Cardiac septum (tissue), 1 donor: ENCODE measurements around the gene MTPN. TPM values are rescaled to one million over a fixed set of nuclear protein-coding genes. Genes with fewer than 3 reads are reported as not detected.

Source experiments
- DNase-seq: peaks from one replicate; pipeline ENCODE4 v3.0.0-alpha.2; 2020; ENCODE audit warnings: low spot score
- intact Hi-C: fragments of 100-400 bp; cut with DNase I; formaldehyde crosslinking; loops from one replicate; pipeline ENCODE4 v1.14.0; 2022
- long read RNA-seq: library from polyadenylated mRNA; unstranded; transcript quantifications from one replicate; pipeline ENCODE4 v2.0.0, GENCODE V29; 2021
- total RNA-seq: library from RNA; stranded (reverse); fragmentation: NEBNext Ultra II Directional; extraction: Animal tissue kit (Norgen Biotek cat#: 25700); gene quantifications from one replicate; pipeline ENCODE4 v1.2.1, GENCODE V29; 2021
- donor health status: DM: no; HTN: no; CAD: no.

The MTPN gene
- 121 TPM for total RNA-seq
- long read RNA-seq, transcript MTPN-201 (4 exons, 3,738 nt), result major isoform, 49 of 49 reads
- long read RNA-seq, partial matches to known transcripts, result 0 of 49 reads
- long read RNA-seq, other reads (novel, unspliced or antisense), result 0 of 49 reads

DNA sequence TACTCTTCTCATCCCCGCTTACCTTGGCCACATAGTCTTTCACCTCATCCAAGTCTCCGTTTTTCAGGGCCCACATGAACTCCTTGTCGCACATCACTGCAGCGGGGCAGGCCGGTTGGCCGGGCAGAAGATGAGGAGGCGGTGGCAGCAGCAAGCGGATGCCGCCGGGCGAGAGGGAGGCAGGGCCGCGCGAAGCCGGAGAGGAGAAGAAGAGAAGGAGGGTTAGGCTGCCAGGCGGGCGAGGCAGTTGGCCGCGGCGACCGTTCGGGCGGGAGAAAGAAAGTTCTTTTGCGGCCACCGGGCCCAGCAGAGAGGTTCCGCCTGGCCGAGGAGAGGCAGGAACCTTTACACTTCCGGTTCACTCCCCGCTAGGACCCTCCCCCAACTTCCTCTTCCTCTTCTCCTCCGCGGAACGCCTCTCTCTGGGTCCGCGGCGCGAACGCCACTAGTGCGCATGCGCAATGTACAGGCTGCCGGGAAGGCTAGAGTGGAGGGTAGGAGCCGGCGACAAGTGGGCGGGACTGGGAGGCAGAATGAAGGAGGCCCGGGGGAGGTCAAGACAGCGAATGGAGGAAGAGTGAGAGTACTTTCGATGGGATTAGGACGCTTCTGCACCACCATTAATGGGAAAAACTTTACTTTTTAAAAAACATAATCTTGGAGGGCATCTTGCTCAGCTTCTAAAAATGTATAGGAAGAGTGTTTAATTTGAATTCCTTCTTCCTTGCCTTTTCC, at the start of gene MTPN:
TSS of gene MTPN (minus strand) at position 353 of the 735 bp plus-strand sequence. CDS start at position 94, 259 bp downstream.
- peak; percentile 100 for DNase-seq
- intact Hi-C loops, result loop anchor here (5.0 to 10.0 kb wide), 2 partner anchors 45 to 312 kb away; partner anchors contain the start of gene STMP1

DNA sequence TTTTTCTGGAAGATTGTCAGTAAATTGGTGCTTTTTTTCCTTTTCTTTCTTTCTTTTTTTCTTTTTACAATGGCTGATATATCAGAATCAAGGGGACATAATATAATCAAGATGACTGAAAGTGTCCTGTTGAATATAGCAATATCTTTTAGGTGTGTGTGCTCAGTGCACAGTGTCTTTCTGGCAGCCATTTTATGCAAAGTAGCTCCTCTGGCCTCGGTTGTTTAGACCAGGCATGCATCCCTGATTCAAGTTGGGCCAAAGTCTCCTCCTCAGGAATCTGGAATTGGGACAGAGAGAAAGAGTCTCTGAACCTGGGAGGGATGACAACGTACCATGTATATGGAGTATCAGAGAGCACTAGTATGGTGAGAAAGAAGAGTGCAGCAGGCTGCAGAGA, 49.0 kb upstream of the MTPN start:
- intact Hi-C loops, result no loop called here
- DNase-seq, result no peak

- intact Hi-C loops, result no loop called here
- DNase-seq, result no peak
Observed at GRCh38 chr7:136023134-136023869, 46.1 kb upstream of the MTPN start.

DNA sequence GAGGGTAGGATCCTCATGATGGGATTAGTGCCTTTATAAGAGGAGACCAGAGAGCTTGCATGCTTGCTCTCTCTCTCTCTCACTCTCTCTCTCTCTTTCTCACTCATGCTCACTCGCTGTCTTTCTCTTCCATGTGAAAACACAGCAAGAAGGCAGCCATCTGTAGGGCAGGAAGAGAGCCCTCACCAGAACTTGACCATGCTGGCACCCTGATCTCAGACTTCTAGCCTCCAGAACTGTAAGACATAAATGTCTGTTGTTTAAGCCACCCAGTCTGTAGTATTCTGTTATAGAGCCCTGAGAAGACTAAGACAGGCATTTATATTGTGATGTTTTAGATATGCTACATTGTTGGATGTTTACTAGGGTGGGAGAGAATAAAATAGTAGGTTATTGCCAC, 43.4 kb upstream of the MTPN start:
- DNase-seq, result no peak
- intact Hi-C loops, result no loop called here

DNA sequence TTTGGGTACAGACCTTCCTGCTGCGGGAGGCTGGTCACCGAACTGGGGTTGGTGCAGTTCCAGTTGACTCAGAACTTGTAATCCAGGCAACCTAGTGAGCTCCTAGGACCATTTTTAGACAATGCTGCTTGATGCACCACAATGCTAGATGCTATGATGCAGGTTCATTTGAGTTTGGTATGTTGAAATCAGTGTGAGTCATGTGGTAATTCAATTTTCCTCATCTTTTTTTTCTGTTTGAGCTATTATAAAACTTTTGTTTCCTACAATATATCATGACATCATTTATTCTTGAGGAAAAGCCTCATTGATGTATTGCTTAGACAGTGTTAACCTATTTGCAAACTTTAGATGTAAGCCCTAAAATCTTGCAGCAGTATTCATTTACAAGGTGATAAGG, 40.9 kb upstream of the MTPN start:
- DNase-seq, result no peak
- intact Hi-C loops, result no loop called here

DNA sequence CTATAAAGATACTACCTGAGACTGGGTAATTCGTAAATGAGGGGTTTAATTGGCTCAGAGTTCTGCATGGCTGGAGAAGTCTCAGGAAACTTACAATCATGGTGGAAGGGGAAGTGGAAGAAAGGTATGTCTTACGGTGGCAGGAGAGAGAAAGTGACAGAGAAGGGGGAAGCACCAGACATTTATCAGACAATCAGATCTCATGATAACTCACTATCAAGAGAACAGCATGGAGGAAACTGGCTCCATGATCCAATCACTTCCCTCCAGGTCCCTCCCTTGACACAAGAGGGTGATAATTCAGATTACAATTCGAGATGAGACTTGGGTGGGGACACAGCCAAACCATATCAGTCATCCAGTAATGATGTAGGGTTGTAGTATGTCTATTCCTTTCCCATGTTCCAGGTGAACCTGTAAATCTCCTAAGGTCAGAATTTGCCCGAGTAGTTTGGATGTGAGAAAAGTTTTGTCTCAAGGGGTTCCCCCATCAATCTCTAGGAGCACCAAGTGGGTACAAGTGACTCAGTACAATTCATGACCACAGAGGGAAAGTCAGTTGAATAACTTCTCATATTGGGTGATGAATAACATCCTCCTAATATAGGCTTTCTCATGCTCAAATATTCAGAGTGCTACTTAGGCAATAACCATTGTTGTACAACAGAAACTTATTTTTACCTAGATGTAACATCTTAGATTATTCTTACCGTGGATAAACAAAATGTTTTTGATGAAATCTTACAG, 39.7 kb upstream of the MTPN start:
- intact Hi-C loops, result no loop called here
- no peak for DNase-seq

GRCh38 chr7:136015638-136016037, 38.5 kb upstream of the MTPN start:
- intact Hi-C loops, result no loop called here
- DNase-seq, result no peak

DNA sequence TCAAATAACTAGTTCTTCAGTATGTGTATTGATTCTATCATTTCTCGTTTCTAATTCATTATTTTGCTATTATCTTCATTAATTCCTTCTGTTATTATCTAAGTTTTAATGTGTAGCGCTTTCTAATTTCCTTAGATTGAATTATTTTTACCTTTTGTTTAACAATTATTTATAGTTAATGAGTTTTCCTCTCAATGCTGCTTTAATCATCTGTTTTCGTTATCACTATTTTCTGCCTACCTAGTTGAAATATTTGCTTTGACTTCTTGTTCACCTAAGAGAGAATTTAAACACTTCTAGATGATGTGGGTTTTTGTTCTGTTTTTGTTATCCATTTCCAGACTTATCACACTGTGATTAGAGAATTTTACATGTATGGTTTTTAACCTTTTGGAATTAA, 37.5 kb upstream of the MTPN start:
- no peak for DNase-seq
- intact Hi-C loops, result no loop called here

GRCh38 chr7:136012238-136012637, 35.1 kb upstream of the MTPN start:
- no peak for DNase-seq
- intact Hi-C loops, result no loop called here

- no peak for DNase-seq
- intact Hi-C loops, result loop anchor here (1.0 to 5.0 kb wide), 2 partner anchors 207 to 337 kb away; no protein-coding TSS in a partner anchor
Observed at GRCh38 chr7:136009488-136010079, 32.4 kb upstream of the MTPN start.

- DNase-seq, result no peak
- intact Hi-C loops, result loop anchor here (5.0 kb wide), 1 partner anchor 334 kb away; no protein-coding TSS in a partner anchor
Observed at GRCh38 chr7:136006208-136006607, 29.0 kb upstream of the MTPN start.

GRCh38 chr7:136004083-136004482, 26.9 kb upstream of the MTPN start:
- intact Hi-C loops, result no loop called here
- no peak for DNase-seq

DNA sequence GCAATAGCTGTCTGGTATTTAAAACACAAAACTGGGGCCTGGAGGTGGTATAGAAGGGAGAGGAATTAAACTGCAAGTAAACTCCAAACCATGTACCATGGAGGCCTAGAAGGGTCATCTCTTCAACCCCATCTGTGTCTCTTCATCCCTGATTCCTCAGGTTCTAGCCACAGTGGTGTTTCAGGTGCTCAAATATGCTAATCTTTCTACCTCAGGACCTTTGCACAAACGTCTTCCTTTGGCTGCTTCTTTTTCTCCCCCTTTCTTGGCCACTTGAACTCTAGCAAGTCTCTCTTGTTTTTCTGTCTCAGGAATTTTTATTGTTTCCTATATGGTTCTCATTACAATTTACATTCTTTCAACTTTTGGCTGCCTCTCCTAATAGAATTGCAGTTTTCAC, 25.6 kb upstream of the MTPN start:
- no peak for DNase-seq
- intact Hi-C loops, result no loop called here

- DNase-seq, result no peak
- intact Hi-C loops, result no loop called here
Observed at GRCh38 chr7:136000288-136000913, 23.2 kb upstream of the MTPN start.

DNA sequence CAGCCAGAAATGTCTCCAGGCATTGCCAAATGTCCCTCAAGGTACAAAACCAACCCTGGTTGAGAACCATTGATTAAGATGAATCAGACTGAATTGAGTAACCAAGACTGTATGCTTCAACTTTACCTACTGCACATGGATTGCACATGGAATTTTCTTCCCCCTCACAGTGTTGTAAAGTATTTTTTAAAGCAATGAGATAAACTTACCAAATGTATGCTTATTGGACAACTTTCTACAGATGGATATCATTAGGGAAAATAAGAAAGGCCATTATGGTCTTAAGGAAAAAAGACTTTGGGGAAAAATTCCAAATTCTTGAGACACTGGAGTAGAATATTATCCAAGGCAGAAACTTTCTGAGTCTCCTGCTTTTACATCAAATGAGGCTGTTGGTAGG, 20.9 kb upstream of the MTPN start:
- intact Hi-C loops, result no loop called here
- no peak for DNase-seq

GRCh38 chr7:135995748-135996147, 18.6 kb upstream of the MTPN start:
- intact Hi-C loops, result no loop called here
- DNase-seq, result no peak

GRCh38 chr7:135994466-135995205, 17.5 kb upstream of the MTPN start:
- DNase-seq, result no peak
- intact Hi-C loops, result no loop called here

DNA sequence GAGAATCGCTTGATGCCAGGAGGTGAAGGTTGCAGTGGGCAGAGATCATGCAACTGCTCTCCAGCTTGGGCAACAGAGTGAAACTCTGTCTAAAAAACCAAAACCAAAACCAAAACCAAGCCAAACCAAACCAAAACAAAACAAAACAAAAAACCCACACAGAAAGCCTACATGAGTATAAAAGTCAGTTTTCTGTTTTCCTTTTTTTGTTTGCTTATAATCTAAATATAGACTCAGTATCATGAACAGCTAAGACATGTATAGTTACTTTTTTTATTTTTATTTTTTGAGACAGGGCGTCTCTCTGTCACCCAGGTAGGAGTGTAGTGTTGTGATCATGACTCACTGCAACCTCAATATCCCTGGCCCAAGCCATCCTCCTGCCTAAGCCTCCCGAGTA, 16.8 kb upstream of the MTPN start:
- no peak for DNase-seq
- intact Hi-C loops, result no loop called here

- intact Hi-C loops, result no loop called here
- no peak for DNase-seq
Observed at GRCh38 chr7:135991906-135992305, 14.7 kb upstream of the MTPN start.
